Testis (tissue), 2 donors: ENCODE results near the gene CCT8.

Experiments used
- CTCF ChIP-seq, 3 experiments: fragments of 450-650 bp in 2 of 3; fragments of 200-600 bp in 1 of 3; sonication (generic) in 1 of 3; IDR thresholded peaks; one replicate each; pipeline ENCODE4 v1.5.1; 2016 to 2019; ENCODE audit warnings: antibody characterized with exemption in 3 of 3, mild to moderate bottlenecking in 2 of 3, moderate library complexity in 1 of 3
- POLR2A ChIP-seq: fragments of 450-650 bp; IDR thresholded peaks from one replicate; pipeline ENCODE4 v1.6.1; 2017; ENCODE audit warnings: antibody characterized with exemption, mild to moderate bottlenecking, moderate library complexity

- TF ChIP-seq CTCF (IDR thresholded peaks at IDR 0.05) (no peak), POLR2A (no peak)
These were observed 2.4 kb upstream of the CCT8 start for GRCh38 chr21:29075706-29076466.
